A549 (cell line): ENCODE measurements around the gene IGFL2. TPM values are rescaled to one million over a fixed set of nuclear protein-coding genes. Genes with fewer than 3 reads are reported as not detected.
A peak's percentile ranks its signal among the peaks of the same experiment; 100 is the strongest.

Experiments used
- ATAC-seq, 2 experiments: fragments of 200-7000 bp in 1 of 2; fragments of >200 bp in 1 of 2; cut with Nextera tagmentation in 1 of 2; cut with Tn5 transposase in 1 of 2; 3 replicates each; pipeline versions ENCODE4 v1.8.0 to v1.9.1; 2018 to 2020; ENCODE audit warnings: mild to moderate bottlenecking in 1 of 2, moderate library complexity in 1 of 2
- CTCF ChIA-PET: fragments of 300-600 bp; sonication (Branson Sonifier 250); formaldehyde crosslinking; extraction: SDS; loops from one replicate; lab custom pipeline; 2021; ENCODE audit warnings: antibody characterized with exemption, inconsistent platforms; lab: Yijun Ruan, JAX
- POLR2A ChIA-PET: fragments of 350-600 bp; formaldehyde crosslinking; extraction: SDS; loops from one replicate; lab custom pipeline; 2021; ENCODE audit warnings: antibody characterized with exemption, inconsistent platforms; lab: Yijun Ruan, JAX
- DNase-seq, 2 experiments: peaks; one replicate each; pipeline versions ENCODE4 v3.0.0 to v3.0.0-alpha.2; 2011 to 2016; ENCODE audit warnings: low read depth in 1 of 2, low spot score in 1 of 2
- FAIRE-seq: peaks from 2 replicates; lab custom pipeline; 2011; peaks lifted over from hg19 to GRCh38; lab: Jason Lieb, UNC
- H3K27ac ChIP-seq, 2 experiments: fragments of >200 bp; sonication (Bioruptor Twin); formaldehyde crosslinking; 3 replicates each; pipeline ENCODE4 v1.5.1; 2016 to 2017
- H3K4me1 ChIP-seq: fragments of >200 bp; sonication (Bioruptor Twin); formaldehyde crosslinking; 3 replicates; pipeline ENCODE4 v1.6.1; 2016
- H3K4me2 ChIP-seq: fragments of >200 bp; sonication (Bioruptor Twin); formaldehyde crosslinking; 3 replicates; pipeline ENCODE4 v1.6.1; 2016
- H3K4me3 ChIP-seq: fragments of >200 bp; sonication (Bioruptor Twin); formaldehyde crosslinking; 3 replicates; pipeline ENCODE4 v1.5.1; 2016
- H3K9me3 ChIP-seq: fragments of >200 bp; sonication (Bioruptor Twin); formaldehyde crosslinking; 3 replicates; pipeline ENCODE4 v1.6.1; 2016
- ATOH8 ChIP-seq: fragments of 250-450 bp; sonication (Bioruptor Pico); IDR thresholded peaks from 2 replicates; pipeline ENCODE4 v1.5.0; 2020; ENCODE audit warnings: low read depth, mild to moderate bottlenecking, moderate library complexity
- CBX2 ChIP-seq: fragments of 200-600 bp; sonication (generic); IDR thresholded peaks from 2 replicates; pipeline ENCODE4 v1.6.1; 2016; ENCODE audit warnings: low read depth, mild to moderate bottlenecking, borderline replicate concordance
- CEBPB ChIP-seq, 2 experiments: fragments of >200 bp in 1 of 2; sonication (Bioruptor Twin) in 1 of 2; formaldehyde crosslinking in 1 of 2; IDR thresholded peaks; 2 replicates each; pipeline ENCODE4 v1.6.1; 2012 to 2016
- CHD2 ChIP-seq: fragments of 150-350 bp; IDR thresholded peaks from 2 replicates; pipeline ENCODE4 v1.6.1; 2014; ENCODE audit warnings: low read length; ENCODE audit not compliant: partially characterized antibody
- CHD4 ChIP-seq: fragments of 200-600 bp; sonication (generic); IDR thresholded peaks from 2 replicates; pipeline ENCODE4 v1.6.1; 2016; ENCODE audit warnings: antibody characterized with exemption, mild to moderate bottlenecking, borderline replicate concordance
- CTCF ChIP-seq: fragments of >200 bp; sonication (Bioruptor Twin); formaldehyde crosslinking; IDR thresholded peaks from 3 replicates; pipeline ENCODE4 v1.5.1; 2016
- E2F6 ChIP-seq: IDR thresholded peaks from 2 replicates; pipeline ENCODE4 v1.6.1; 2012; ENCODE audit warnings: low read depth, borderline replicate concordance
- EHF ChIP-seq: fragments of 250-450 bp; sonication (Bioruptor Pico); IDR thresholded peaks from 2 replicates; pipeline ENCODE4 v1.5.0; 2020; ENCODE audit warnings: mild to moderate bottlenecking
- ELK1 ChIP-seq: fragments of 150-350 bp; IDR thresholded peaks from 2 replicates; pipeline ENCODE4 v1.6.1; 2014; ENCODE audit warnings: low read depth, mild to moderate bottlenecking, low read length
- ESRRA ChIP-seq: fragments of 150-350 bp; IDR thresholded peaks from 2 replicates; pipeline ENCODE4 v1.6.1; 2014; ENCODE audit warnings: mild to moderate bottlenecking, low read length, borderline replicate concordance
- FOSB ChIP-seq: fragments of 250-450 bp; sonication (Bioruptor Pico); IDR thresholded peaks from 2 replicates; pipeline ENCODE4 v1.5.0; 2020; ENCODE audit warnings: mild to moderate bottlenecking, moderate library complexity
- HDAC2 ChIP-seq: fragments of 200-600 bp; sonication (generic); IDR thresholded peaks from 2 replicates; pipeline ENCODE4 v1.6.1; 2016
- HOXB5 ChIP-seq: fragments of 250-450 bp; sonication (Bioruptor Pico); IDR thresholded peaks from 2 replicates; pipeline ENCODE4 v1.5.0; 2020; ENCODE audit warnings: mild to moderate bottlenecking, moderate library complexity
- KDM1A ChIP-seq: fragments of 200-600 bp; sonication (generic); IDR thresholded peaks from 2 replicates; pipeline ENCODE4 v1.6.1; 2016; ENCODE audit warnings: low read depth, mild to moderate bottlenecking
- KDM5A ChIP-seq: fragments of 200-600 bp; sonication (generic); IDR thresholded peaks from 2 replicates; pipeline ENCODE4 v1.6.1; 2016; ENCODE audit warnings: antibody characterized with exemption, mild to moderate bottlenecking
- MAFK ChIP-seq: fragments of 450-650 bp; IDR thresholded peaks from 2 replicates; pipeline ENCODE4 v1.6.1; 2014; ENCODE audit not compliant: partially characterized antibody
- MAX ChIP-seq: IDR thresholded peaks from 2 replicates; pipeline ENCODE4 v1.6.1; 2012
- MAZ ChIP-seq: fragments of 150-350 bp; IDR thresholded peaks from 2 replicates; pipeline ENCODE4 v1.6.1; 2014; ENCODE audit warnings: antibody characterized with exemption, low read depth, low read length, borderline replicate concordance
- PBX3 ChIP-seq: IDR thresholded peaks from 2 replicates; pipeline ENCODE4 v1.6.1; 2012
- POLR2AphosphoS2 ChIP-seq: conservative IDR thresholded peaks from 2 replicates; pipeline ENCODE4 v1.6.1; 2012; ENCODE audit warnings: low read length, improper control_type of control experiment, inconsistent platforms
- RAD21 ChIP-seq, 2 experiments: fragments of >200 bp in 1 of 2; sonication (Bioruptor Twin) in 1 of 2; formaldehyde crosslinking in 1 of 2; IDR thresholded peaks in 1 of 2; conservative IDR thresholded peaks in 1 of 2; 2 replicates in 1 of 2; 3 replicates in 1 of 2; pipeline ENCODE4 v1.6.1; 2012 to 2018; ENCODE audit warnings: inconsistent platforms in 1 of 2
- RNF2 ChIP-seq: fragments of 200-600 bp; sonication (generic); IDR thresholded peaks from 2 replicates; pipeline ENCODE4 v1.6.1; 2016; ENCODE audit warnings: low read depth, mild to moderate bottlenecking, antibody characterized with exemption, moderate library complexity, borderline replicate concordance
- SMC3 ChIP-seq: fragments of >200 bp; sonication (Bioruptor Twin); formaldehyde crosslinking; IDR thresholded peaks from 3 replicates; pipeline ENCODE4 v1.6.1; 2018; ENCODE audit warnings: inconsistent platforms
- TP53 ChIP-seq: fragments of 250-450 bp; sonication (Bioruptor Pico); IDR thresholded peaks from 2 replicates; pipeline ENCODE4 v1.5.0; 2021; ENCODE audit warnings: mild to moderate bottlenecking, moderate library complexity
- USF2 ChIP-seq: fragments of 450-650 bp; IDR thresholded peaks from 2 replicates; pipeline ENCODE4 v1.6.1; 2014; ENCODE audit warnings: antibody characterized with exemption
- WGBS: methylation state at CpG from one replicate; pipeline ENCODE4 v1.1.6; 2017; ENCODE audit errors: missing lambda C conversion rate; 5-methylcytosine and 5-hydroxymethylcytosine counted together
- polyA plus RNA-seq, 4 experiments: library from polyadenylated mRNA; depleted of rRNA in 3 of 4; stranded (reverse); fragments of >200 nt; fragmentation: RNase III in 1 of 4; extraction: RNeasy Plus Mini Kit Qiagen cat#74134 plus additional on column Dnase treatment in 1 of 4; gene quantifications; 2 replicates in 3 of 4; 3 replicates in 1 of 4; pipeline ENCODE4 v1.2.3, GENCODE V29; 2011 to 2017

The IGFL2 gene
- polyA plus RNA-seq, 2 of the 4 experiments (the other 2 are of a cell fraction), result 0.78 to 1.1 TPM

- Histone ChIP-seq H3K9me3 (no peaks in the 10 kb centered on the region), H3K27ac (no peak overlapping the region), H3K4me1 (peaks cover 5% of the 10 kb centered on the region; the same call in 1 of the 3 replicates), H3K4me3 (no peak overlapping the region), H3K4me2 (no peak overlapping the region)
- POLR2A ChIA-PET, result no interaction called here
- 40% methylated on average over 6 of the region's 6 CpGs for WGBS
- ATAC-seq (no peak), FAIRE-seq (no peak), DNase-seq (no peak)
- CTCF ChIA-PET, result no interaction called here
- TF ChIP-seq MAX (no peak), CHD4 (no peak), CHD2 (no peak), SMC3 (no peak), MAFK (no peak), ELK1 (no peak), KDM1A (no peak), CBX2 (no peak), EHF (CRISPR knock-in tag) (no peak), POLR2AphosphoS2 (no peak), E2F6 (no peak), PBX3 (no peak), ESRRA (no peak), TP53 (no peak), HDAC2 (no peak), RNF2 (no peak)
These were observed 40.7 kb upstream of the IGFL2 start for GRCh38 chr19:46107371-46107770.

- Histone ChIP-seq H3K4me2 (no peak overlapping the region), H3K27ac (no peak overlapping the region), H3K4me3 (no peak overlapping the region), H3K9me3 (no peaks in the 10 kb centered on the region), H3K4me1 (peaks cover 7% of the 10 kb centered on the region)
- no peak for DNase-seq
- no peak for FAIRE-seq
- no peak for ATAC-seq
- ChIA-PET CTCF (interaction anchor here (0.8 kb wide), 1 partner anchor 79 kb away, joined by 3 read pairs; no protein-coding TSS in a partner anchor), POLR2A (no interaction called here)
- WGBS, result 42% methylated on average over 6 of the region's 6 CpGs
- TF ChIP-seq PBX3 (no peak), CHD2 (no peak)
These were observed 38.2 kb upstream of the IGFL2 start for GRCh38 chr19:46109876-46110275.

GRCh38 chr19:46111376-46111775 is 36.7 kb upstream of the IGFL2 start:
- CTCF ChIA-PET, result interaction anchor here (0.9 to 1.7 kb wide), 8 partner anchors 9 to 236 kb away, joined by 3 to 6 read pairs (median 4); partner anchors contain the start of gene PPP5C
- POLR2A ChIA-PET, result no interaction called here
- 37% methylated on average over 3 of the region's 3 CpGs for WGBS
- DNase-seq, result no peak
- H3K4me2 ChIP-seq, result no peak overlapping the region
- no peak for ATAC-seq
- H3K27ac ChIP-seq, result no peak overlapping the region
- H3K4me1 ChIP-seq, result peaks cover 18% of the 10 kb centered on the region
- H3K9me3 ChIP-seq, result no peaks in the 10 kb centered on the region
- FAIRE-seq, result peak; percentile 7
- no peak overlapping the region for H3K4me3 ChIP-seq
- TF ChIP-seq CTCF (no peak), HOXB5 (CRISPR knock-in tag) (no peak), HDAC2 (no peak), USF2 (no peak), ESRRA (no peak), POLR2AphosphoS2 (no peak), RNF2 (no peak), RAD21 (conservative IDR thresholded peaks at IDR 0.05 in 1 of 2, IDR thresholded peaks at IDR 0.05 in 1 of 2) (no peak), FOSB (CRISPR knock-in tag) (no peak), ATOH8 (CRISPR knock-in tag) (no peak), KDM5A (no peak), CEBPB (IDR thresholded peaks at IDR 0.05) (no peak), MAX (no peak), EHF (CRISPR knock-in tag) (no peak), MAZ (no peak)
